ENCODE results near the gene PMEPA1. TPM values are rescaled to one million over a fixed set of nuclear protein-coding genes. Genes with fewer than 3 reads are reported as not detected.
A peak's percentile ranks its signal among the peaks of the same experiment; 100 is the strongest.

PMEPA1 gene
- total RNA-seq, 1 donor from 2014 or later: 56.8 TPM

DNA sequence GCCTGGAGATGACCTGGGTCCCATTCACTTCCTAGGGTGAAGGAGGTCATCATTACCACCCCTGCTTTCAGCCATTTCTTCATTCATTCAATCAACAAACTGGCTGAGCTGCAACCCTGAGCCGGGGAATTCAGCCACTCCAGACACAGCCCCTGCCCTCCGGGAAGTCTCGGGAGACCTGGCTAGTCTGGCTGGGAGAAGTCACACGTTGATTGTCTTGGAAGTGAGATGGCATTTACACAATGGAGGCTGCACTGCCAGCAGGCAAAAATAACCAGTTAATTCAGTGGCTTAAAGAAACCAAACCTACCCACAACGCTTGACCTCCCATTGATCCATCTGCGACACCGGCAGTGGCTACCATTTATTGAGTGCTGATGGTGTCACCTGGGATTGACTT, 2.0 kb upstream of the PMEPA1 start:
- DNase-seq (ENCODE audit: low spot score in 2 of 2): peak in 1 of 2 donors; percentile 71

DNA sequence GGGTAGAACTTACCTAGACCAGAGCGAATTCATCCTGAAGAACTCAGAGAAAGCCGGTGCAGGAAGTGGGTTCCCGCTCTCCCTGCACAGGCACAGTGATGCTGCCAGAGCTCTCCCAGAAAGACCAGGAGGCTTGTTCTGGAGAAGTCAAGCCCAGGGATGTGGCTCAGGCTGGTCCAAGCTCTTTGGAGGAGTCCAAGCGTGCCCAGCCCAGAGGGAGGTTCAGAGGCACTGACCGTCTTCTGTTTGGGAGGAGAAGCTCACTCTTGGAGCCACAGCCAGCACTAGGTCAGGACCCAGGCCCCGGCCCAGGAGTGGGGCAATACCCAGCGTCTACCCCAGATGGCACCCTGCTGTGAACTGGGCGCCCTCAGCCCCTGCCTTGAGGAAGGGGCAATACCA, 1.5 kb upstream of the PMEPA1 start:
- peaks cover 30 to 57% of the 10 kb centered on the region in 2 donors for H3K4me1 ChIP-seq
- H3K36me3 ChIP-seq: no peaks in the 10 kb centered on the region
- H3K4me3 ChIP-seq: peak overlapping the region; percentile 73 to 79
- intact Hi-C loops (cut with DNase I): loop anchor here (2.0 to 10.0 kb wide), 2 partner anchors 267 to 467 kb away; no protein-coding TSS in a partner anchor
- H3K9me3 ChIP-seq: no peaks in the 10 kb centered on the region
- no peaks in the 10 kb centered on the region for H3K27me3 ChIP-seq
- peak in 1 of 2 donors; percentile 68 for DNase-seq (ENCODE audit: low spot score in 2 of 2)
- H3K27ac ChIP-seq: peak overlapping the region; percentile 94 to 97
- TF ChIP-seq, protein P1, sequence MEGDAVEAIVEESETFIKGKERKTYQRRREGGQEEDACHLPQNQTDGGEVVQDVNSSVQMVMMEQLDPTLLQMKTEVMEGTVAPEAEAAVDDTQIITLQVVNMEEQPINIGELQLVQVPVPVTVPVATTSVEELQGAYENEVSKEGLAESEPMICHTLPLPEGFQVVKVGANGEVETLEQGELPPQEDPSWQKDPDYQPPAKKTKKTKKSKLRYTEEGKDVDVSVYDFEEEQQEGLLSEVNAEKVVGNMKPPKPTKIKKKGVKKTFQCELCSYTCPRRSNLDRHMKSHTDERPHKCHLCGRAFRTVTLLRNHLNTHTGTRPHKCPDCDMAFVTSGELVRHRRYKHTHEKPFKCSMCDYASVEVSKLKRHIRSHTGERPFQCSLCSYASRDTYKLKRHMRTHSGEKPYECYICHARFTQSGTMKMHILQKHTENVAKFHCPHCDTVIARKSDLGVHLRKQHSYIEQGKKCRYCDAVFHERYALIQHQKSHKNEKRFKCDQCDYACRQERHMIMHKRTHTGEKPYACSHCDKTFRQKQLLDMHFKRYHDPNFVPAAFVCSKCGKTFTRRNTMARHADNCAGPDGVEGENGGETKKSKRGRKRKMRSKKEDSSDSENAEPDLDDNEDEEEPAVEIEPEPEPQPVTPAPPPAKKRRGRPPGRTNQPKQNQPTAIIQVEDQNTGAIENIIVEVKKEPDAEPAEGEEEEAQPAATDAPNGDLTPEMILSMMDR (IDR thresholded peaks at IDR 0.05): no peak

More for the DNA sequence above, 2.0 kb upstream of the PMEPA1 start:
- H3K27ac ChIP-seq: peak overlapping the region; percentile 94 to 97
- H3K36me3 ChIP-seq: no peaks in the 10 kb centered on the region
- H3K27me3 ChIP-seq: no peaks in the 10 kb centered on the region
- H3K9me3 ChIP-seq: no peaks in the 10 kb centered on the region
- intact Hi-C loops (cut with DNase I): loop anchor here (2.0 to 10.0 kb wide), 4 partner anchors 55 to 467 kb away; no protein-coding TSS in a partner anchor
- peaks cover 34 to 58% of the 10 kb centered on the region in 2 donors for H3K4me1 ChIP-seq
- peak overlapping the region in 1 of 2 donors; percentile 79 for H3K4me3 ChIP-seq
- TF ChIP-seq, protein P1 (IDR thresholded peaks at IDR 0.05): no peak

DNA sequence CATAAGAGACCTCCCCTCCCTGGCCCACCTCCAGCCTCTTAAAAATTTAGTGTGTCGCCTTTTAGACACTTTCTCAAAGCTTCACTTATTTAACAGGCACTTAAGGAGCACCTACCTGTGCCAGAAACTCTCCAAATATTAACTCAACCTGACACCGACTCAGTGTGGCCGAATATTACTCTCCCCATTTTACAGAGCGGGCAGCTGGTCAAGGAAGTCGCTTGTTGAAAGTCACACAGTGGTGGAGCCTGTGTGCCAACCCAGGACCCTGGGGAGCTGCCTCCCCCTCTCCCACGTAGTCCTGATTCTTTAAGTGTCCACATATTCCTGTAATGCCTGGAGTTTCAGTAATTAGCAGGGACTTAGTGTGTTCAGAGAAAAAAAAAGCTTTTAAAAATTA, 1.0 kb upstream of the PMEPA1 start:
- H3K27me3 ChIP-seq: no peaks in the 10 kb centered on the region
- H3K27ac ChIP-seq: peak overlapping the region; percentile 94 to 97
- intact Hi-C loops (cut with DNase I): loop anchor here (2.0 to 10.0 kb wide), 2 partner anchors 266 to 468 kb away; no protein-coding TSS in a partner anchor
- TF ChIP-seq, protein P1 (IDR thresholded peaks at IDR 0.05): no peak
- no peaks in the 10 kb centered on the region for H3K36me3 ChIP-seq
- no peaks in the 10 kb centered on the region for H3K9me3 ChIP-seq
- peak overlapping the region; percentile 73 to 79 for H3K4me3 ChIP-seq
- H3K4me1 ChIP-seq: peaks cover 28 to 53% of the 10 kb centered on the region in 2 donors
- no peak for DNase-seq (ENCODE audit: low spot score in 2 of 2)

DNA sequence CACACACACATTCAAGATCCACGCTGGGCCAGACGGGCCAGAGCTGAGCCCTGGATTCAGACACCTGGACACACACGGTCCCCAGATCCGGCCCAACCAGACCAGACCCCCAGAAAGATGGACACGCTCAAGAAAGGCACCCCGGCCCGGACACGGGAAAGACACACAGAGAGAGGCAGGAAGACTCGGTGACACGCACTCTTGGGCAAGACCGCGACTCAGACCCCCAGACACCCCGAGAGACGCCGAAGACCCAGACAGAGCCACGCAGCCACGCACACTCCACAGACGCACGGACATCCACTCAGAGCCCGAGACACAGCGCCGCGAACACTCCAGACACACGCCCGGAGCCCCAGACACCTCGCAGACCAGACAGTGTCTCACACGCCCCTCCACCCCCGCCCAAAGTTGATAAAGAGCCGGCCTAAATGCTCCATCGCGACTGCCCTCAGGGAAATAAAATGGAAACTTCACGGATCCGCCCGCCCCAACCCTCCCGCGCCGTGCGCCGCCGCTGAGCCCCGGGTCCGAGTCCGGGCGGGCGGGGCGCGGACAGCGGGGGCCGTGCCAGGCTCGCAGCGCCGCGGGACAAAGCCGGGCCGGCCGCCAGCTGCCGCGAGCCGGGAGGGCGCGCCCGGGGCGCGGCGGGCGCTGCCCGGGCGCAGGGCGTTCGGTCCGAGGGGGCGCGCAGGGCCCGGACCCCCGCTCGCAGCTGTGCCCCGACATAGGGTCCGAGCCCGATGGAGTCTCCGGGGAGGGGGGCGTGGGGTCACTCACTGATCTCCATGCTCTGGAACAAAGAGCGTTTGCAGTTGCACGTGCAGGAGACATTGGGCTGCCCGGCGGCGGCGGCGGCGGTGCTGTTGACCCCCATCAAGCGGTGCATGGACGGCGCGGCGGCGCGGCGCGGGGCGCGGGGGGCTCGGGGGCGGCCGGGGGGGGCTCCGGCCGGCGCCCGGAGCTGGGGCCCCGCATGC, 831 bp downstream of the PMEPA1 start:
- Histone ChIP-seq H3K4me3 (peak overlapping the region; percentile 73 to 79), H3K4me1 (peaks cover 18 to 52% of the 10 kb centered on the region in 2 donors), H3K36me3 (no peaks in the 10 kb centered on the region), H3K27ac (peak overlapping the region; percentile 87 to 94), H3K9me3 (no peaks in the 10 kb centered on the region), H3K27me3 (no peaks in the 10 kb centered on the region)
- intact Hi-C loops (cut with DNase I): loop anchor here (1.0 to 10.0 kb wide), 2 partner anchors 42 to 1186 kb away; no protein-coding TSS in a partner anchor
- peak in 1 of 2 donors; percentile 79 for DNase-seq (ENCODE audit: low spot score in 2 of 2)
- TF ChIP-seq, protein P1 (IDR thresholded peaks at IDR 0.05): no peak

DNA sequence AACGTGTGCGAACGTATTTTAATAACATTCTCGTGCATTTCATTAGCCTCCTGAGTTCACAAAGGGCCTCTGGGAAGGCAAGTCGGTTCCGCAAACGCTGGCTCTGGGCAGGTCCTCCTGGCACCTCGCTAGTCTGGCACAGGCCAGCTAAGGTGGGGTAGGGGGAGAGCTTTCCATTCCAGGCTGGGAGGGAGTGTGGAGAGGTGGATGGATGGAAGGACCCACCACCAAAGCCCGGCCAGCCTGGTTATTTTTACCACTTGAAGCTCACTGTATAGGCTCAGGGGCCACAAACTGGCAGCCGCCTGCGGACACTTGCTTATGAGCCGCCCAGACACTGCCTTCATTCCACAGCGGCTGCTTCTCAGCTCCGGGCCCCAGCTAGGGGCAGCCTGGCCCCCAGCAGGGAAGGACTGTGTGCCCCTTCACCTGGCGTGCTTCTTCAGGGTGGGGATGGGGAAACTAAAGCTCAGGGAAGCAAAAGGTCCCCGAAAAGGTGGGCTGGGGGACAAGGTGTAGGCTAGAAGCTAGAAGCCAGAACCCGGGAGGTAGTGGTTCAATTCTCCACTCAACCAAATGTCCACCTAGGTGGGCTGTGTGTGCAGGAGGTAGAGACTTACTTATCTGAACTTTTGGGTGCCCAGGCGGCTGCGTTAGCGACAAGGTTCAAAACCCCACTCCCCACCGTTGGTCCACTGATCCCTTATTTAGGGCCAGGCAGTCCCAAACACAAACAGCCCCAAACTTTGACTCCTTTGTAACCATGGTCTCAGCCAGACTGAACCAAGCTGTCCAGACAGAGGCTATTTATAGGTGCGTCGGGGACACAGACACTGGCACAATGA, 1.7 kb downstream of the PMEPA1 start:
- no peak for DNase-seq (ENCODE audit: low spot score in 2 of 2)
- Histone ChIP-seq H3K27me3 (no peaks in the 10 kb centered on the region), H3K27ac (peak overlapping the region; percentile 87 to 94), H3K36me3 (no peaks in the 10 kb centered on the region), H3K4me1 (peaks cover 14 to 50% of the 10 kb centered on the region in 2 donors), H3K9me3 (no peaks in the 10 kb centered on the region), H3K4me3 (peak overlapping the region; percentile 73 to 79)
- intact Hi-C loops (cut with DNase I): loop anchor here (1.0 to 10.0 kb wide), 2 partner anchors 41 to 1187 kb away; no protein-coding TSS in a partner anchor
- TF ChIP-seq, protein P1 (IDR thresholded peaks at IDR 0.05): no peak
